Measurements from ENCODE around the gene PSG3. TPM values are rescaled to one million over a fixed set of nuclear protein-coding genes. Genes with fewer than 3 reads are reported as not detected.
"Not testable (repeated sequence)": the region's sequence is repeated elsewhere in the genome, so short reads cannot be mapped to it uniquely, and the experiment has no call there.

Gene PSG3
- 0.07 TPM in 1 of 2 replicates, not detected in the other for polyA plus RNA-seq (2011; rRNA removed)
- polyA plus RNA-seq (2012; cell fraction: cytosol; rRNA removed), result not detected in 2 replicates
- not detected in 2 replicates for polyA plus RNA-seq (2012; cell fraction: nucleus; rRNA removed)
- not detected in 3 replicates for polyA plus RNA-seq (2017; fragmentation: RNase III; extraction: RNeasy Plus Mini Kit Qiagen cat#74134 plus additional on column Dnase treatment)
- polyA minus RNA-seq (2011; rRNA and poly(A)+ RNA removed), result not detected in 2 replicates

GRCh38 chr19:42740381-42740780, at the start of gene PSG3:
Gene PSG3 (minus strand): TSS chr19:42740481. CDS start chr19:42740384, 97 bp downstream.
- H3K4me2 ChIP-seq; H3K9me3 ChIP-seq; H3K27ac ChIP-seq; DNase-seq (ENCODE audit: low read depth in 1 of 2, low spot score in 1 of 2); FAIRE-seq; POLR2A ChIA-PET; H3K4me3 ChIP-seq; ATAC-seq: not testable (repeated sequence)
- 71% methylated on average over 4 of the region's 4 CpGs for WGBS (ENCODE audit: missing lambda C conversion rate)
- peaks cover 16% of the 10 kb centered on the region for H3K4me1 ChIP-seq
- CTCF ChIA-PET, result interaction anchor here (1.3 to 3.8 kb wide), 2 partner anchors 46 to 110 kb away, joined by 3 to 22 read pairs; no protein-coding TSS in a partner anchor

GRCh38 chr19:42788766-42789165, 48.5 kb upstream of the PSG3 start:
- FAIRE-seq; H3K4me2 ChIP-seq; DNase-seq (ENCODE audit: low read depth in 1 of 2, low spot score in 1 of 2); H3K4me3 ChIP-seq; ATAC-seq; POLR2A ChIA-PET; H3K27ac ChIP-seq; H3K4me1 ChIP-seq: not testable (repeated sequence)
- WGBS (ENCODE audit: missing lambda C conversion rate), result 90% methylated on average over 2 of the region's 2 CpGs
- CTCF ChIA-PET, result interaction anchor here (1.2 kb wide), 2 partner anchors 96 to 243 kb away, joined by 3 to 4 read pairs; no protein-coding TSS in a partner anchor
- H3K9me3 ChIP-seq, result peaks cover 26% of the 10 kb centered on the region

GRCh38 chr19:42787766-42788165, 47.5 kb upstream of the PSG3 start:
- ATAC-seq; POLR2A ChIA-PET; FAIRE-seq; H3K4me2 ChIP-seq; DNase-seq (ENCODE audit: low read depth in 1 of 2, low spot score in 1 of 2); H3K27ac ChIP-seq; H3K4me3 ChIP-seq; H3K4me1 ChIP-seq: not testable (repeated sequence)
- CTCF ChIA-PET, result interaction anchor here (1.1 kb wide), 1 partner anchor 10 kb away, joined by 5 read pairs; no protein-coding TSS in a partner anchor
- peaks cover 18% of the 10 kb centered on the region for H3K9me3 ChIP-seq
- 45% methylated on average over 2 of the region's 2 CpGs for WGBS (ENCODE audit: missing lambda C conversion rate)

GRCh38 chr19:42776750-42777612, 36.7 kb upstream of the PSG3 start:
- FAIRE-seq (peak; percentile 98), ATAC-seq (peak; percentile 46 to 78; a peak in 3 of 6 replicates)

GRCh38 chr19:42774510-42775158, 34.4 kb upstream of the PSG3 start:
- POLR2A ChIA-PET; ATAC-seq; H3K4me3 ChIP-seq; H3K4me1 ChIP-seq; H3K9me3 ChIP-seq; H3K4me2 ChIP-seq; FAIRE-seq; DNase-seq (ENCODE audit: low read depth in 1 of 2, low spot score in 1 of 2); H3K27ac ChIP-seq: not testable (repeated sequence)
- WGBS (ENCODE audit: missing lambda C conversion rate), result 70% methylated on average over 21 of the region's 21 CpGs
- CTCF ChIA-PET, result interaction anchor here (1.0 to 4.5 kb wide), 11 partner anchors 9 to 211 kb away, joined by 3 to 33 read pairs (median 6); partner anchors contain the start of gene PSG8

More at GRCh38 chr19:42776750-42777612, 36.7 kb upstream of the PSG3 start:
- TF ChIP-seq CTCF (IDR thresholded peaks at IDR 0.05), result peak; percentile 97
- peak; percentile 93 for TF ChIP-seq SMC3 (IDR thresholded peaks at IDR 0.05)
- TF ChIP-seq RAD21 (conservative IDR thresholded peaks at IDR 0.05 in 1 of 2, IDR thresholded peaks at IDR 0.05 in 1 of 2), result peak; percentile 92 to 95
- peak overlapping the region; percentile 26 for H3K4me2 ChIP-seq
- H3K4me1 ChIP-seq, H3K9me3 ChIP-seq, H3K4me3 ChIP-seq, POLR2A ChIA-PET: not testable (repeated sequence)
- peak in 1 of 2 experiments; percentile 82 for DNase-seq (ENCODE audit: low read depth in 1 of 2, low spot score in 1 of 2)
- CTCF ChIA-PET, result interaction anchor here (0.6 to 4.5 kb wide), 38 partner anchors 8 to 326 kb away, joined by 3 to 46 read pairs (median 4); partner anchors contain the start of gene PSG8
- peak overlapping the region; percentile 2 to 25; a peak in 1 of 6 replicates for H3K27ac ChIP-seq
- WGBS (ENCODE audit: missing lambda C conversion rate), result 23% methylated on average over 12 of the region's 12 CpGs

GRCh38 chr19:42767319-42767718, 27.0 kb upstream of the PSG3 start:
- CTCF ChIA-PET, result interaction anchor here (0.6 to 3.2 kb wide), 8 partner anchors 9 to 198 kb away, joined by 3 to 26 read pairs (median 4); no protein-coding TSS in a partner anchor
- peaks cover 10% of the 10 kb centered on the region for H3K4me1 ChIP-seq
- H3K27ac ChIP-seq; DNase-seq (ENCODE audit: low read depth in 1 of 2, low spot score in 1 of 2); H3K4me2 ChIP-seq; H3K4me3 ChIP-seq; H3K9me3 ChIP-seq; POLR2A ChIA-PET; ATAC-seq; FAIRE-seq: not testable (repeated sequence)
- 54% methylated on average over 8 of the region's 8 CpGs for WGBS (ENCODE audit: missing lambda C conversion rate)
- TF ChIP-seq MAX (IDR thresholded peaks at IDR 0.05) (peak; percentile 27; the same call in 1 of the 2 replicates), CTCF (IDR thresholded peaks at IDR 0.05) (peak; percentile 29; the same call in 2 of the 3 replicates), RAD21 (conservative IDR thresholded peaks at IDR 0.05 in 1 of 2, IDR thresholded peaks at IDR 0.05 in 1 of 2) (peak; percentile 27 to 29; a peak in 4 of 5 replicates)

GRCh38 chr19:42766871-42767270, 26.6 kb upstream of the PSG3 start:
- ATAC-seq; H3K4me2 ChIP-seq; H3K9me3 ChIP-seq; DNase-seq (ENCODE audit: low read depth in 1 of 2, low spot score in 1 of 2); H3K4me3 ChIP-seq; POLR2A ChIA-PET; FAIRE-seq; H3K27ac ChIP-seq: not testable (repeated sequence)
- WGBS (ENCODE audit: missing lambda C conversion rate), result 88% methylated on average over 12 of the region's 12 CpGs
- CTCF ChIA-PET, result interaction anchor here (1.0 to 3.2 kb wide), 7 partner anchors 10 to 119 kb away, joined by 3 to 26 read pairs (median 4); no protein-coding TSS in a partner anchor
- peaks cover 15% of the 10 kb centered on the region for H3K4me1 ChIP-seq
